ENCODE measurements around the gene SYS1. TPM values are rescaled to one million over a fixed set of nuclear protein-coding genes. Genes with fewer than 3 reads are reported as not detected.
"Not testable (repeated sequence)": the region's sequence is repeated elsewhere in the genome, so short reads cannot be mapped to it uniquely, and the experiment has no call there.

SYS1 gene
- polyA plus RNA-seq, 1 donor, result 18.7 TPM

DNA sequence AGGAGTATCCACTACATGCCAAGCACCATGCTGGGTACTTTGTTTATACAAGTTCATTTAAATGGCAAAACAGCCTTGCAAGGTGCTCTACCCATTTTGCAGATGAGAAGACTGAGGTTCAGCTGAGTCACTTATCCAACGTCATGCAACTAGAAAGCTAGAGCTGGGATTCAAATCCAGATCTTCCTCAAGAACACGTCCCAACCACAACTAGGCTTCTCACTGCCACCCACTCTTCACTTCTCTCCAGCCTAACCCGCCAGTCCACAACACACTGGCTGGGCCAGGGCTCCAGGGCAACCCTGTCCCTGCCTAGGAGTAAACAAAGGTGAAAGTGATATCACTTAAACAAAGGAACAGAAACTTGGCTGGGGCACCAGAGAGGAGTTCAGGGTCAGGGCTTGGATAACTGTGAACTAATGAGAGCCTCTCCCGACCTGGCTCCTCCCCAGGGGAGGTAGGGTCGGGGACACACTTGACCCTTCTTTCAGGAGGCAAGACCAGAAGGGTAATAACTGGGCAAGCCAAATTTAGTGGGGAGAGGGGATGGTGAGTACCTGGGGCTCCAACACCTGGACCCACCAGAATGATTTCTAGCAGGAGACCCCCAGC lies 22.6 kb upstream of the SYS1 start:
- DNase-seq, result no peak

GRCh38 chr20:45340951-45341350 lies 22.0 kb upstream of the SYS1 start:
- DNase-seq, result no peak

GRCh38 chr20:45341579-45341938 lies 21.4 kb upstream of the SYS1 start:
- no peak for DNase-seq

GRCh38 chr20:45341939-45342854 lies 20.8 kb upstream of the SYS1 start:
- no peak for DNase-seq

DNA sequence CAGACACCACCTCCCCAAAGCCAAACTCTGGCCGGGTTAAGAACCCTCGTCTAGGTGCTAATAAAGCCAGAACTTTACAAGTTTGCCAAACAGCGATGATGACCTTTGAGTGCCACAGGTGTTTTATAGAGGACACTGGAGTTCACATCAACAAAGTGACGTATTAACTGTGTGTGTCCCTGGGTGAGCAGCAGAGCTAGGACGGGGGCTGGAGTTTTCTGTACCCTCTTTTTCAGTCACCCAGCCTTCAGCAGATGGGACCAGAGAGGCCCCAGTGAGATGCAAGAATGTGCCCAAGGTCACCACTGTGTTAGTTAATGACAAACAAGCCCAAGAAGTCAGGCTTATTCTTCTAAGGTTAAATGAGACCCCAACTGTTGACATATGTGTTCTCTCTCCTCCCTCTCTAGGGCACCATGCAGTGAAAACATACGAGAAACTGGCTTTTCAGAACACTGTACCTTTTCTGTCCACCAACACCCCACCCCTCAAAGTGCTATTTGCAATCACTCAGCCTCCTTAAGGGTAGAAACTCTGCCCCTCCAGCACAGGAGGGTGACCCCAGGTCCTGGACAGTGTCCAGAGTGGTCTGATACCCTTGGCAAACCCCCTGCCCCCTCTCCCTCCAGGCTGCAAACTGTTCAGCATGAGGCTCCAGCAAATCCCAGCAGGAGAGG lies 20.0 kb upstream of the SYS1 start:
- no peak for DNase-seq

DNA sequence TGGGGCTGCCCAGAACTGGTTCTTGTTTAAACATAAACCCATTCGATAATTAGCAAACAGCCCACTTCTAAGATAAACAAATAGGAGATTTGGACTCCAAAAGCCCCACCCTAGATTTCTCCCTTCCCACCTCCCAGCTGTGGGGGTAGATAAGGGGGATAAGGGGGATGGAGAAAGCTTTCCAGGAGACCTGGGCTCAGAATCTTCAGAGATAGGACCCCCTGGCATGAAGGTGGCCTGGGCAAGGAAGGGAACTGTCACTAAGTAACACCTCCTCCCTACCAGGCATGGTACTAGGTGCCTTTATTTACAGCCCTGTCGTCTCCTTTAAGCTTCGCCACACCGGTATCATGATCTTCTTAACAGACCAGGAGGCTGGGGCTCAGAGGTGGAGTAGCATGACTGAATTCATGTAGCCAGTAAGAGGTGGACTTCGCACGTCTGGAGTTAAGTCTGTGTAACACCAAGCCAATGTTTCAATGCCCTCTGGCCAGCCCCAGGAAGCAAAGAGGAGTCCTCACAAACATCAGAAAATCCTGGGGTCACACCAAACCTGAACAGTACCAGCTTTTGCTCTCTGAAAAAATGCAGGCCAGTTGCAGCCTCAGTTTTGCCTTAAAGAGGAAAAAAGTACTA lies 19.3 kb upstream of the SYS1 start:
- no peak for DNase-seq

DNA sequence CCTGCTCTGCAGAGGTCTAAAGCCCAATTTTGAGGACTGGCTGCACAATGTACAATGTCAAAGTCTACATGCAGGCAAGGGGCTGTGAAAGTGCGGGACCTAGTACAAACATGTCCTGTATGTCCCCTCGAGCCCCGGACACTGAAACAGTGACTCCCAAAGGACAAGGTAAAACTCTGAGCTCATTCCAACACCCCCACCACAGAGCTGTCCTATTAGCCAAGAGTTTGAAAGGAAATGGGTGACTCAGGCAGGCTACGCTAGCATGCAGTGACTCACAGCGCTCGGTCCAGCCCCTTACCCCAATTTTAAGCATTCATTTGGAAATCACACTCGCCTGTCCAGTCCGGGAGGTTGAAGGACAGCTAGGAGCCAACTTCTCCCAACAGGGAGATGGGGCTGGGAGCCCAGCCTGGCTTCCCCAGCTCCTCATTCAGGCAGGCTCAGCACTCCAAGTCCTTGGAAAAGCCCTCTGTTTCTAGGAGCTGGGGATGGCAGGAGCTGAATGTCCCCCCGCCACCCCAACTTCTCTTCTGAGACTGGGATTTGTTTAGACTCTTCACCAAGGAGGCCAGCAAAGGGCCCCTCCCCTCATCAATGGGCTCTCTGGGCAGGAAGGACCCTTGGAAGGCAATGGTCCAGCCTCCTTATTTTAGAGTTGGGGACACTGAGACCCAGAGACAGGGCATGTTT lies 18.6 kb upstream of the SYS1 start:
- no peak for DNase-seq

- DNase-seq, result no peak
Measured at GRCh38 chr20:45345104-45345936, 17.6 kb upstream of the SYS1 start.

DNA sequence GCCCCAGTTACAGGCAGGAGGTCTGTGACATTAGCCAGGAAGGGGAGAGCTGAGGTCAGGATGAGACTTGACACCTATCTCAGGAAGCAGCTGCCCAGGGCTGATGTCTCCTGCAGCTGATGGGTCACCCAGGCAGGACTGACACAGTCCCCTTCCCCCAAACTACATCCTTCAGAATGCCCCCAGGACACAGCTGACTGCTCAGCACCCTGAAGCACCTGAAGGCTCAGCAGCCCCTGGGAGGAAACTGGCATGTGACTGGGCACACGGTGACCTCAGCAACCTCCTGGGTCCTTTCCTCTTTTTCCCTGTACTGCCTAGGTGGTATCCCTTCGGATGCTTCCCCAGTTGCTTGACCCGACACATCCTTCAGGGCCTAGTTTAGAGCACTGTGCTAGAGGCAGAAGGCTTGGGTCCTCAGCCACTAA lies 16.7 kb upstream of the SYS1 start:
- no peak for DNase-seq

- no peak for DNase-seq
Measured at GRCh38 chr20:45346851-45347250, 16.1 kb upstream of the SYS1 start.

DNA sequence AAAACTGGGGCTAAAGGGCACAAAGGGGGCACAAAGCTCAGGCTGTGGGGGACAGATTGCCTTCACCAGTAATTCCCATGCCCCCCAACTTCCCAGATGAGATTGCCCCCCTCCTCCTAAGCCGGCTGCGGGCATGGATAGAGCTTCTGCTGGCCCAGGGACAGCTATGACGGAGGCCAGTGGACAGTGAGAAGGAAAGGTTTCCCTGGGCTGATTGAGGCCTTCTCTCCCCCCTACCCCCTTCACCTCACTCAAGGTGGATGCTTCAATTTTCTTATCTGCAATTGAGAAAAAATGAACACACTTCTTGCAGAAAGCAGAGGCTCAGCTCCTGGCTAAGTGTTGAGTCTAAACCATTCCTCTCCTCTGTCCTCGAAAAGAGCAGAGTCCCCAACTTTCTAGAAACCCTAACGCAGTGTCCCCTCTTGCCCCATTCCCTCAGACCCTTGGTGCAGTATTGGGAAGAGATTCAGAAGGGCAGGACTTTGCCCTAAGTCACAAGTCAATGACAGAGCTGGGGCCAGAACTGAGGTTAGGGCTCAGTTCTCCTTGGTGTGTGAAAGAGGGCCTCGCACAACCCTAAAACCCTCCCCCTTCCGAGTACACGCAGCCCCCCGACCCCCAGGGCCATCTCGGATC lies 15.5 kb upstream of the SYS1 start:
- no peak for DNase-seq

GRCh38 chr20:45347936-45348778 lies 14.8 kb upstream of the SYS1 start, which contains the start of gene SDC4:
SDC4 (minus strand) TSS chr20:45348424; CDS start chr20:45348384, 40 bp downstream.
- DNase-seq, result peak; percentile 42

DNA sequence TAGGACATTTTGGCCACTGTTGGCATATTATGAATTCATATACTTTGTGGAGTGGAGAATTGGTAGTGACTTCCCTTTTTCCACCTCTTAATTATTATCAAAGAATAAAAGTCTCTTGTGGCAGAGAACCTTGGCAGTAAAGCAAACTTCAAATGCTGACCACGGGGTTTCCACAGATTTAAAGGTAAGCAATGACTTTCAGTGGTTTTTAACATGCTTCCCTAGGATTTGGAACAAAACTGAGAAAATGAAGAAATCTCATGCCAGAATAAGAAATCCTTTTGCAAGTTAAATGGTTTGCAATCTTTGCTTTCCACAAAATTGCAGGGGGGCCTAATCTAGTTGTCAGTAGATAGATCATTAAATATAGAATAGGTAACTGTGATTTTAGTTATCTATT lies 12.7 kb upstream of the SYS1 start:
- DNase-seq, result no peak

GRCh38 chr20:45350795-45351194 lies 12.2 kb upstream of the SYS1 start:
- DNase-seq, result not testable (repeated sequence)

DNA sequence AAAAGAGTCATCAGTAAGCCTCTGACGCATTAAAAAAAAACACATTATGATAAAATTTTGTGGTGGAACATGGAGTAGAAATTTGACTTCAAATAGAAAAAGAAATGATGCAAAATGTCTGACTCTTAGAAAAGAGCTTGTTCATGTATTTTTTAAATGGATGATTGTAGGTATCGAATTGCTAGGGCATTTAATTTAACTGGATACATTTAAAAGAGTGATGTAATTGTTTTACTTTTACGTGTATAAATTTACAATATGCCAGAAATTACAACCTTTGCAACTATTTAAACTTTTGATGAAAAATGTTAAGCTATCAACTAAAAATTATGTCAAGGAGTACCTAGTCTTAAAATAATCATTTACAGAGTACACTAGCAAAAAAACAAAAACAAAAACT lies 10.2 kb upstream of the SYS1 start:
- DNase-seq, result no peak

GRCh38 chr20:45353746-45354145 lies 9.2 kb upstream of the SYS1 start:
- DNase-seq, result no peak

- DNase-seq, result no peak
Measured at GRCh38 chr20:45354423-45355208, 8.3 kb upstream of the SYS1 start.

DNA sequence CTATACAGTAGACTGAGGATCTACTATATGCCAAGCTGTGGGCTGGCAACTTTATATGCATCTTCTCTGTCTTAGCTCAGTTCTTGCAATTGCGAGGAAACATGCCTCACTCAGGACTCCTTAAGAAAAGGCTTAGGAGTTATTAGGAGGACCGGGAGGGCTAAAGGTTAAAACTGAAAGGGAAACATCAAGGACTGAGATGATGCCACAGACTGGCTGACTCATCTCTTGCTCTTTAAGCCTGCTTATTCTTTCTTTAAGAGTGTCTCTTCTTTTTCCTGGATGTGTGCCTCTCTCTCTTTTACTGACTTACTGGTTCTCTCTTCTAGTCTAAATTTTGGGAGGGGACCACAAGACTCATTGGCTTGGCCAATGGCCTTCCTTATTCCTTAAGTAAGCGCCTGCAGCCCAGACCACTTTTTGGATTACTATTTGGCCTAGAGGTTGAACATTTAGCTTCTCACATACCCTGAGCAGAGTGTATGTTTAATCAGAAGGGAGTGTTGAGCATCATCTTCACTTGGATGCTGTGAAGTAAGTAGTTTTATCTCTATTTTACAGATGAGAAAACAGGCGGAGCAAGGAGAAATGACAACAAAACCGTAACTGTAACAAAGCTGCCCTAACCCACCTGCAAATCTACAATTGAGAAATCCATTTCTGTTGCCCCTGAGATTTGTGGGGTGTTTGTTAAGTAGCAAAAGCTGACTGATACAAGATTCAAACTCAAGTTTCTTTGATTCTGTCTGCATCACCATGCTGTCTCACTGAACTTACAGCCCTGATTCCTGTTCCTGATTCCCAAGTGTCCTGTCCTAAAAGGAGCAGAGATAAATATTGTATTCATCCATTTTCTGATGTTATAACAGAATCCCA lies 7.5 kb upstream of the SYS1 start:
- DNase-seq, result no peak

All from hindlimb muscle (tissue), 1 donor.